Measurements from ENCODE around the gene SLC4A4.
A peak's percentile ranks its signal among the peaks of the same experiment; 100 is the strongest.
"Not testable (repeated sequence)": the region's sequence is repeated elsewhere in the genome, so short reads cannot be mapped to it uniquely, and the experiment has no call there.

Gene SLC4A4

GRCh38 chr4:71361476-71361875 is 22.7 kb downstream of the SLC4A4 start:
- DNase-seq, result no peak

GRCh38 chr4:71366766-71367165 is 27.9 kb downstream of the SLC4A4 start:
- DNase-seq, result peak; percentile 89

GRCh38 chr4:71367546-71367945 is 28.7 kb downstream of the SLC4A4 start:
- DNase-seq, result peak; percentile 59

- DNase-seq, result no peak
Measured at GRCh38 chr4:71368906-71369305, 30.1 kb downstream of the SLC4A4 start.

- DNase-seq, result no peak
Measured at GRCh38 chr4:71369536-71369935, 30.7 kb downstream of the SLC4A4 start.

GRCh38 chr4:71375494-71375893 is 36.7 kb downstream of the SLC4A4 start:
- no peak for DNase-seq

GRCh38 chr4:71377561-71377960 is 38.7 kb downstream of the SLC4A4 start:
- DNase-seq, result no peak

GRCh38 chr4:71379126-71379525 is 40.3 kb downstream of the SLC4A4 start:
- DNase-seq, result no peak

- DNase-seq, result no peak
Measured at GRCh38 chr4:71380788-71381187, 42.0 kb downstream of the SLC4A4 start.

GRCh38 chr4:71382125-71382899 is 43.5 kb downstream of the SLC4A4 start:
- no peak for DNase-seq

- no peak for DNase-seq
Measured at GRCh38 chr4:71382900-71383560, 44.2 kb downstream of the SLC4A4 start.

- DNase-seq, result no peak
Measured at GRCh38 chr4:71383984-71384383, 45.2 kb downstream of the SLC4A4 start.

- DNase-seq, result no peak
Measured at GRCh38 chr4:71389149-71389827, 50.5 kb downstream of the SLC4A4 start.

GRCh38 chr4:71392109-71392508 is 53.3 kb downstream of the SLC4A4 start:
- no peak for DNase-seq

GRCh38 chr4:71396382-71396781 is 57.6 kb downstream of the SLC4A4 start:
- DNase-seq, result no peak

GRCh38 chr4:71400810-71401209 is 62.0 kb downstream of the SLC4A4 start:
- no peak for DNase-seq

- DNase-seq, result peak; percentile 24
Measured at GRCh38 chr4:71402616-71403015, 63.8 kb downstream of the SLC4A4 start.

- no peak for DNase-seq
Measured at GRCh38 chr4:71404049-71404448, 65.2 kb downstream of the SLC4A4 start.

GRCh38 chr4:71405791-71406190 is 67.0 kb downstream of the SLC4A4 start:
- no peak for DNase-seq

- DNase-seq, result no peak
Measured at GRCh38 chr4:71406459-71406963, 67.7 kb downstream of the SLC4A4 start.

GRCh38 chr4:71408961-71409360 is 70.1 kb downstream of the SLC4A4 start:
- DNase-seq, result not testable (repeated sequence)

- DNase-seq, result peak; percentile 33
Measured at GRCh38 chr4:71411981-71412380, 73.2 kb downstream of the SLC4A4 start.

GRCh38 chr4:71415491-71415890 is 76.7 kb downstream of the SLC4A4 start:
- DNase-seq, result no peak

- no peak for DNase-seq
Measured at GRCh38 chr4:71417150-71417549, 78.3 kb downstream of the SLC4A4 start.
